ENCODE results near the gene KRT13. TPM values are rescaled to one million over a fixed set of nuclear protein-coding genes. Genes with fewer than 3 reads are reported as not detected.

The KRT13 gene
- total and polyA plus RNA-seq, 2 donors (not counting 1 experiment from before 2014, with no cell fraction given): not detected

DNA sequence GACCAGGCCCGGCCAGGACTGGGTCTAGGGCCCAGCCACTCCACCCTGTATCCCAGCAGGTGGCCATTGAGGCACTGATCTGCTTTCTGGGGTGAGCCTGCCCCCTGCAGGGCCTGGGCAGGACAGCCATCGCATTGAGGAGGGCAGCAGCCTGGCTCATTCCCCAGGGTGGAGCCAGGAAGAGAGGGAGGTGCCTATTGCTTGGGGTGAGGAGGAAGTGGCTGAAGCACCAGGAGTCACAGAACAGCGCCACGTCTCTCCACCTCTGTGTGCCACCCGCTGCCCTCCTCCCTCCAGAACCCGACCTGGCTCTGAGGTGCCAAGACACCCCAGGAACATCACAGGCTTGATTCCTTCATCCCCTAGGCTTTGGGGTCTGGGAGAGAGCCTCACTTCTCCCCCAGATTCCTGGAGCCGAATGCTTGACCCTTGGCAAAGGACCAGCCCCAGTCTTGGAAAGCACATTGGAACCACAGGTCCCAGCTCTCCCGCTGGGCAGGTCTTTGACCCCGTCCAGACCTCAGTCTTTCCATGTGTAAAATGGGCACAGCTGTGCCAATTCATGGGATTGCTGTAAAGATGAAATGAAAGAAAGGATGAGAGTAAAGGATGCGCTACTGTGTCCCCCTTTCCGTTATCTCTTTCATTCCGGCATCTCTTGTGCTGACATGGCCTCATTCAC lies 8.5 kb downstream of the KRT13 start:
- Histone ChIP-seq H3K27me3 (ENCODE audit: control insufficient read depth, insufficient read depth, low read length) (no peaks in the 10 kb centered on the region), H3K4me3 (replicated peaks in 1 of 4; ENCODE audit: control extremely low read depth in 1 of 4, insufficient read depth in 1 of 4, low read depth in 3 of 4, low read length in 4 of 4) (no peak overlapping the region), H3K9me3 (ENCODE audit: control insufficient read depth, insufficient read depth, low read depth, low read length) (no peaks in the 10 kb centered on the region), H3K79me2 (ENCODE audit: control insufficient read depth, insufficient read depth, low read length) (no peaks in the 10 kb centered on the region), H4K20me1 (ENCODE audit: control insufficient read depth, extremely low read depth, insufficient read depth, low read length) (no peaks in the 10 kb centered on the region), H3K4me2 (ENCODE audit: extremely low read depth, insufficient read depth, low read length) (no peak overlapping the region), H3K4me1 (ENCODE audit: control insufficient read depth, extremely low read depth, insufficient read depth, low read length) (peaks cover 20% of the 10 kb centered on the region), H3K9ac (ENCODE audit: insufficient read depth, low read length) (no peak overlapping the region), H3K27ac (ENCODE audit: insufficient read depth, low read length) (no peak overlapping the region), H3K36me3 (ENCODE audit: control insufficient read depth, insufficient read depth, low read length) (no peaks in the 10 kb centered on the region), H2AFZ (ENCODE audit: low read length) (peak overlapping the region; percentile 75)
- peak; percentile 70 to 84 for DNase-seq (ENCODE audit: low read depth in 2 of 2)
- TF ChIP-seq, protein P1, sequence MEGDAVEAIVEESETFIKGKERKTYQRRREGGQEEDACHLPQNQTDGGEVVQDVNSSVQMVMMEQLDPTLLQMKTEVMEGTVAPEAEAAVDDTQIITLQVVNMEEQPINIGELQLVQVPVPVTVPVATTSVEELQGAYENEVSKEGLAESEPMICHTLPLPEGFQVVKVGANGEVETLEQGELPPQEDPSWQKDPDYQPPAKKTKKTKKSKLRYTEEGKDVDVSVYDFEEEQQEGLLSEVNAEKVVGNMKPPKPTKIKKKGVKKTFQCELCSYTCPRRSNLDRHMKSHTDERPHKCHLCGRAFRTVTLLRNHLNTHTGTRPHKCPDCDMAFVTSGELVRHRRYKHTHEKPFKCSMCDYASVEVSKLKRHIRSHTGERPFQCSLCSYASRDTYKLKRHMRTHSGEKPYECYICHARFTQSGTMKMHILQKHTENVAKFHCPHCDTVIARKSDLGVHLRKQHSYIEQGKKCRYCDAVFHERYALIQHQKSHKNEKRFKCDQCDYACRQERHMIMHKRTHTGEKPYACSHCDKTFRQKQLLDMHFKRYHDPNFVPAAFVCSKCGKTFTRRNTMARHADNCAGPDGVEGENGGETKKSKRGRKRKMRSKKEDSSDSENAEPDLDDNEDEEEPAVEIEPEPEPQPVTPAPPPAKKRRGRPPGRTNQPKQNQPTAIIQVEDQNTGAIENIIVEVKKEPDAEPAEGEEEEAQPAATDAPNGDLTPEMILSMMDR (conservative IDR thresholded peaks at IDR 0.05 in 1 of 2, IDR thresholded peaks at IDR 0.05 in 1 of 2; ENCODE audit: low read depth in 1 of 2, low read length in 2 of 2): peak; percentile 57 to 75
- no peak for TF ChIP-seq EZH2 (IDR thresholded peaks at IDR 0.05; ENCODE audit: low read length, missing control alignments)

DNA sequence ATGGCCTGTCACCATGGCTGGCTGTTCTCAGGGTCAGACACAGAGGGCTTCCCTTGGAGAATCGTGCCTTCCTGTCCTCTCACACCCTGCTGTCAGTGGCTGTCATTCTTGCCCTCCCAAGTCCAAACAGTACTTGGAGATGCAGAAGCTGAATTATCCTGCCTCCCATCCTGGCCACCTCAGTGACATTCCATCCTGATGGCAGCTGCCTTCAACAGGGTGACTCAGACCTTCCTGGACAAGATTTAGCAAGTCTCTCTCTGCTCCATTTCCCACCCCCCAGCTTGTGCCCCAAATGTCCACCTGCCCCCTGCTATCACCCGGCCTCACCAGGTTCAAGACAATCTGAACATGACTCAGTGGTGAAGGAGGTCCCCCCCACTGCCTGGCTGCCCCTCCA lies 10.9 kb downstream of the KRT13 start:
- TF ChIP-seq EZH2 (IDR thresholded peaks at IDR 0.05; ENCODE audit: low read length, missing control alignments): no peak
- TF ChIP-seq, protein P1 (conservative IDR thresholded peaks at IDR 0.05 in 1 of 2, IDR thresholded peaks at IDR 0.05 in 1 of 2; ENCODE audit: low read depth in 1 of 2, low read length in 2 of 2): no peak
- Histone ChIP-seq H3K4me1 (ENCODE audit: control insufficient read depth, extremely low read depth, insufficient read depth, low read length) (peaks cover 17% of the 10 kb centered on the region), H3K4me3 (replicated peaks in 1 of 4; ENCODE audit: control extremely low read depth in 1 of 4, insufficient read depth in 1 of 4, low read depth in 3 of 4, low read length in 4 of 4) (no peak overlapping the region), H3K79me2 (ENCODE audit: control insufficient read depth, insufficient read depth, low read length) (no peaks in the 10 kb centered on the region), H2AFZ (ENCODE audit: low read length) (no peak overlapping the region), H3K4me2 (ENCODE audit: extremely low read depth, insufficient read depth, low read length) (no peak overlapping the region), H3K27ac (ENCODE audit: insufficient read depth, low read length) (no peak overlapping the region), H3K9me3 (ENCODE audit: control insufficient read depth, insufficient read depth, low read depth, low read length) (no peaks in the 10 kb centered on the region), H3K36me3 (ENCODE audit: control insufficient read depth, insufficient read depth, low read length) (no peaks in the 10 kb centered on the region), H4K20me1 (ENCODE audit: control insufficient read depth, extremely low read depth, insufficient read depth, low read length) (no peaks in the 10 kb centered on the region), H3K27me3 (ENCODE audit: control insufficient read depth, insufficient read depth, low read length) (no peaks in the 10 kb centered on the region), H3K9ac (ENCODE audit: insufficient read depth, low read length) (no peak overlapping the region)
- peak in 1 of 2 donors; percentile 49 for DNase-seq (ENCODE audit: low read depth in 2 of 2)

- peaks cover 15% of the 10 kb centered on the region for H3K4me1 ChIP-seq (ENCODE audit: control insufficient read depth, extremely low read depth, insufficient read depth, low read length)
- H3K4me3 ChIP-seq (replicated peaks in 1 of 4; ENCODE audit: control extremely low read depth in 1 of 4, insufficient read depth in 1 of 4, low read depth in 3 of 4, low read length in 4 of 4): no peak overlapping the region
- DNase-seq (ENCODE audit: low read depth in 2 of 2): peak; percentile 31 to 57
- no peak overlapping the region for H3K27ac ChIP-seq (ENCODE audit: insufficient read depth, low read length)
- no peaks in the 10 kb centered on the region for H3K36me3 ChIP-seq (ENCODE audit: control insufficient read depth, insufficient read depth, low read length)
- no peak overlapping the region for H3K4me2 ChIP-seq (ENCODE audit: extremely low read depth, insufficient read depth, low read length)
- H3K27me3 ChIP-seq (ENCODE audit: control insufficient read depth, insufficient read depth, low read length): no peaks in the 10 kb centered on the region
- H3K9ac ChIP-seq (ENCODE audit: insufficient read depth, low read length): no peak overlapping the region
- no peaks in the 10 kb centered on the region for H3K79me2 ChIP-seq (ENCODE audit: control insufficient read depth, insufficient read depth, low read length)
- H3K9me3 ChIP-seq (ENCODE audit: control insufficient read depth, insufficient read depth, low read depth, low read length): no peaks in the 10 kb centered on the region
- H4K20me1 ChIP-seq (ENCODE audit: control insufficient read depth, extremely low read depth, insufficient read depth, low read length): no peaks in the 10 kb centered on the region
- H2AFZ ChIP-seq (ENCODE audit: low read length): no peak overlapping the region
- TF ChIP-seq, protein P1 (conservative IDR thresholded peaks at IDR 0.05 in 1 of 2, IDR thresholded peaks at IDR 0.05 in 1 of 2; ENCODE audit: low read depth in 1 of 2, low read length in 2 of 2): no peak
Measured at GRCh38 chr17:41492771-41493170, 12.6 kb downstream of the KRT13 start.

Data from fibroblast of lung (primary cell).